AG10803 (cell line): ENCODE measurements around the gene PPFIBP2.

Experiments
- DNase-seq: peaks from one replicate; pipeline ENCODE4 v3.0.0; 2010; ENCODE audit warnings: low read depth
- H3K4me3 ChIP-seq: 2 replicates; pipeline ENCODE4 v1.5.1; 2011; ENCODE audit warnings: mild to moderate bottlenecking, low read length, control low read depth
- CTCF ChIP-seq: conservative IDR thresholded peaks from 2 replicates; pipeline ENCODE4 v1.5.1; 2011; ENCODE audit warnings: mild to moderate bottlenecking, low read length, control low read depth, inconsistent platforms

PPFIBP2 gene

GRCh38 chr11:7688238-7688826, 174.5 kb downstream of the PPFIBP2 start:
- peak; percentile 41 for DNase-seq
- H3K4me3 ChIP-seq = no peak overlapping the region
- peak; percentile 93 for TF ChIP-seq CTCF

GRCh38 chr11:7689239-7689638, 175.4 kb downstream of the PPFIBP2 start:
- TF ChIP-seq CTCF = no peak
- H3K4me3 ChIP-seq = no peak overlapping the region
- no peak for DNase-seq

- no peak for DNase-seq
- TF ChIP-seq CTCF = no peak
- no peak overlapping the region for H3K4me3 ChIP-seq
These were observed 176.8 kb downstream of the PPFIBP2 start for GRCh38 chr11:7690648-7691047.

- no peak overlapping the region for H3K4me3 ChIP-seq
- TF ChIP-seq CTCF = no peak
- DNase-seq = no peak
These were observed 178.1 kb downstream of the PPFIBP2 start for GRCh38 chr11:7691759-7692350.

- no peak for TF ChIP-seq CTCF
- H3K4me3 ChIP-seq = no peak overlapping the region
- DNase-seq = no peak
These were observed 178.6 kb downstream of the PPFIBP2 start for GRCh38 chr11:7692426-7692825.

- no peak for TF ChIP-seq CTCF
- DNase-seq = no peak
- peak overlapping the region; percentile 15; the same call in 1 of the 2 replicates for H3K4me3 ChIP-seq
These were observed 180.4 kb downstream of the PPFIBP2 start for GRCh38 chr11:7694235-7694634.

- no peak overlapping the region for H3K4me3 ChIP-seq
- DNase-seq = no peak
- no peak for TF ChIP-seq CTCF
These were observed 182.6 kb downstream of the PPFIBP2 start for GRCh38 chr11:7696424-7696823.
